ENCODE measurements around the gene NCKAP1. TPM values are rescaled to one million over a fixed set of nuclear protein-coding genes. Genes with fewer than 3 reads are reported as not detected.

Gene NCKAP1
- total RNA-seq, 1 experiment from 2014 or later = 112 TPM

DNA sequence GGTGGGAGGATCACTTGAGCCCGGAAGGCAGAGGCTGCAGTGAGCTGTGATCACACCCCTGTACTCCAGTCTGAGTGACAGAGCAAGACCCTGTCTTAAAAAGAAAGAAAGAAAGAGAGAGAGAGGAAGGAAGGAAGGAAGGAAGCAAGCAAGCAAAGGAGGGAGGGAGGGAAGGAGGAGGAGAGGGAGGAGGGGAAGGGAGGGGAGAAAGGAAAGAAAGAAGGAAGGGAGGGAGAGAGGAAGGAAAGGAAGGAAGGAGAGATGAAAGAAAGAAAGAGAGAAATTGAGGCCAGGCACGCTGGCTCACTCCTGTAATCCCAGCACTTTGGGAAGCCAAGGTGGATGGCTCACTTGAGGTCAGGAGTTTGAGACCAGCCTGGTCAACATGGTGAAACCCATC is 2.3 kb upstream of the NCKAP1 start:
- peaks cover 17 to 18% of the 10 kb centered on the region in 2 experiments for H3K9me3 Mint-ChIP-seq
- no peak overlapping the region for H3K4me2 ChIP-seq (ENCODE audit: insufficient read depth, insufficient read length, low read length)
- H3K4me1 Mint-ChIP-seq = peaks cover 15 to 20% of the 10 kb centered on the region in 2 experiments
- no peak overlapping the region for H3K27ac Mint-ChIP-seq
- no peaks in the 10 kb centered on the region for H3K79me1 ChIP-seq (ENCODE audit: insufficient read depth, low read depth, low read length, poor library complexity, severe bottlenecking)
- no peak overlapping the region for H4K5ac ChIP-seq (ENCODE audit: insufficient read length, low read depth, low read length)
- no peak overlapping the region for H2BK5ac ChIP-seq (ENCODE audit: insufficient read length, low read length)
- no peak overlapping the region for H3K14ac ChIP-seq (ENCODE audit: insufficient read depth, low read length)
- H2BK15ac ChIP-seq (ENCODE audit: low read depth, low read length) = no peak overlapping the region
- peaks cover 7 to 16% (median 9%) of the 10 kb centered on the region in 3 experiments; a peak in 6 of 7 replicates for H3K36me3 Mint-ChIP-seq (ENCODE audit: insufficient read depth in 1 of 3, low read depth in 3 of 3)
- no peak overlapping the region for H3K23ac ChIP-seq (ENCODE audit: insufficient read length, low read depth, low read length)
- no peak overlapping the region for H3T11ph ChIP-seq (ENCODE audit: low read length)
- H2AK5ac ChIP-seq (ENCODE audit: insufficient read length, low read length) = no peak overlapping the region
- no peak overlapping the region for H3K18ac ChIP-seq (ENCODE audit: insufficient read length, low read depth, low read length)
- H2BK120ac ChIP-seq (ENCODE audit: low read depth, low read length, poor library complexity, severe bottlenecking) = no peak overlapping the region
- H3K4me1 ChIP-seq (ENCODE audit: insufficient read depth, low read length) = no peaks in the 10 kb centered on the region
- H2BK20ac ChIP-seq (ENCODE audit: low read depth, low read length, poor library complexity, severe bottlenecking) = no peak overlapping the region
- no peaks in the 10 kb centered on the region for H3K9me3 ChIP-seq (ENCODE audit: control insufficient read depth, low read depth, low read length)
- H4K20me1 ChIP-seq (ENCODE audit: control insufficient read depth, insufficient read depth, insufficient read length) = no peaks in the 10 kb centered on the region
- peaks cover 12% of the 10 kb centered on the region; the same call in 1 of the 2 replicates for H3K79me2 ChIP-seq (ENCODE audit: insufficient read depth, low read length)
- no peak overlapping the region for H3K4me3 Mint-ChIP-seq
- no peak overlapping the region for H2BK12ac ChIP-seq (ENCODE audit: insufficient read length, low read depth, low read length)
- TF ChIP-seq CTCF (conservative IDR thresholded peaks at IDR 0.05) = no peak
- H2AFZ ChIP-seq (ENCODE audit: low read length) = no peak overlapping the region
- no peak overlapping the region for H3K9ac ChIP-seq (ENCODE audit: extremely low read depth, insufficient read length, low read length)
- peaks cover 6% of the 10 kb centered on the region for H3K23me2 ChIP-seq (ENCODE audit: insufficient read length, low read depth, low read length, poor library complexity, severe bottlenecking)
- H3K27me3 ChIP-seq (ENCODE audit: insufficient read depth, low read length) = no peaks in the 10 kb centered on the region
- no peak for DNase-seq
- no peak overlapping the region for H4K91ac ChIP-seq (ENCODE audit: insufficient read length, low read depth, low read length)
- H3K27ac ChIP-seq (ENCODE audit: insufficient read length, low read depth, low read length) = no peak overlapping the region
- peaks cover 10% of the 10 kb centered on the region for H3K27me3 Mint-ChIP-seq (ENCODE audit: low read depth)
- no peak overlapping the region for H4K8ac ChIP-seq (replicated peaks; ENCODE audit: insufficient read length, low read depth, low read length)
- no CpG with 5 or more reads among the region's 2 CpGs for WGBS (ENCODE audit: extremely low coverage, insufficient read length, low lambda C conversion rate)
- H3K4ac ChIP-seq (ENCODE audit: low read depth, low read length) = no peak overlapping the region
- H3K56ac ChIP-seq (ENCODE audit: insufficient read length, low read depth, low read length) = no peak overlapping the region

Measured in H9 (cell line).